ENCODE results near the gene OR4K1. TPM values are rescaled to one million over a fixed set of nuclear protein-coding genes. Genes with fewer than 3 reads are reported as not detected.
A peak's percentile ranks its signal among the peaks of the same experiment; 100 is the strongest.
"Not testable (repeated sequence)": the region's sequence is repeated elsewhere in the genome, so short reads cannot be mapped to it uniquely, and the experiment has no call there.

The OR4K1 gene
- total RNA-seq, 2 experiments from 2014 or later: not detected

DNA sequence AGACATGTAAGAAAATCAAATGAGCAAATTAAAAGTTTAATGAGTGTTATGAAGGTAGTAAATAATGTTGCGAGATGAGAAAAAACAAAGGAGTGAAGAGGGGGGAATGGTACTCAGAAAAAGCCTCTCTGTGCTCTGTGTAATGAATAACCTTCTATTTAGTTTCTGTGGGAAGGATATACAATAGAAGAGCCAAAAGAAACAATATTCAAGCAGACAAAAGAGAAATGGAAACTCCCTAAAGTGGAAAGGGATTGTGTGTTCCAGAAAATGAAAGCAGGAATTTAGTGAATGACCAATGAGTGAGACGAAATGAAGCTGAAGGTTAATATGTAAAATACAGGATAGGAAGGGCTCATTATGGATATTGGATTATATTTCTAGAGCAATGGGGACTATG is 18.5 kb downstream of the OR4K1 start:
- no peak overlapping the region for H3K4me3 ChIP-seq (ENCODE audit: low read length)
- no peak overlapping the region for H3K27ac ChIP-seq (ENCODE audit: low read depth in 1 of 2, low read length in 2 of 2)
- no peaks in the 10 kb centered on the region for H3K4me1 Mint-ChIP-seq (ENCODE audit: low read depth)
- H3K27ac Mint-ChIP-seq: no peak overlapping the region
- no peaks in the 10 kb centered on the region for H3K36me3 ChIP-seq (ENCODE audit: insufficient read depth, low read length)
- ATAC-seq (ENCODE audit: poor library complexity) (no peak), DNase-seq (no peak)
- H3K4me3 Mint-ChIP-seq: no peak overlapping the region
- no peaks in the 10 kb centered on the region for H3K4me1 ChIP-seq (ENCODE audit: insufficient read depth, low read length)
- no peaks in the 10 kb centered on the region for H3K27me3 ChIP-seq (ENCODE audit: control insufficient read depth in 1 of 2, insufficient read depth in 2 of 2, low read length in 2 of 2)
- ChIA-PET CTCF (no interaction called here), POLR2A (no interaction called here)
- H3K9me3 Mint-ChIP-seq: peaks cover 5% of the 10 kb centered on the region
- H3K36me3 Mint-ChIP-seq (ENCODE audit: low read depth): no peaks in the 10 kb centered on the region
- no peak for TF ChIP-seq CTCF (IDR thresholded peaks at IDR 0.05)
- intact Hi-C loops (cut with DNase I, micrococcal nuclease): no loop called here
- no peaks in the 10 kb centered on the region for H3K27me3 Mint-ChIP-seq
- peaks cover 0 to 4% of the 10 kb centered on the region in 2 experiments for H3K9me3 ChIP-seq (ENCODE audit: control insufficient read depth in 1 of 2, insufficient read depth in 1 of 2, low read length in 2 of 2)

- H3K4me3 ChIP-seq (ENCODE audit: low read length); H3K27ac Mint-ChIP-seq; DNase-seq; intact Hi-C loops (cut with DNase I, micrococcal nuclease); H3K27me3 ChIP-seq (ENCODE audit: control insufficient read depth in 1 of 2, insufficient read depth in 2 of 2, low read length in 2 of 2); H3K36me3 Mint-ChIP-seq (ENCODE audit: low read depth); H3K36me3 ChIP-seq (ENCODE audit: insufficient read depth, low read length); POLR2A ChIA-PET; CTCF ChIA-PET; ATAC-seq (ENCODE audit: poor library complexity); H3K27ac ChIP-seq (ENCODE audit: low read depth in 1 of 2, low read length in 2 of 2); H3K27me3 Mint-ChIP-seq; H3K9me3 ChIP-seq (ENCODE audit: control insufficient read depth in 1 of 2, insufficient read depth in 1 of 2, low read length in 2 of 2); H3K4me3 Mint-ChIP-seq; H3K4me1 ChIP-seq (ENCODE audit: insufficient read depth, low read length); H3K9me3 Mint-ChIP-seq: not testable (repeated sequence)
- peaks cover 40% of the 10 kb centered on the region for H3K4me1 Mint-ChIP-seq (ENCODE audit: low read depth)
These were observed 39.0 kb downstream of the OR4K1 start for GRCh38 chr14:19969735-19970134.

GRCh38 chr14:19974844-19975243 is 44.1 kb downstream of the OR4K1 start:
- no peaks in the 10 kb centered on the region for H3K27me3 Mint-ChIP-seq
- H3K9me3 Mint-ChIP-seq: peaks cover 4% of the 10 kb centered on the region
- H3K4me1 Mint-ChIP-seq (ENCODE audit: low read depth): peaks cover 48% of the 10 kb centered on the region
- peaks cover 11% of the 10 kb centered on the region for H3K36me3 Mint-ChIP-seq (ENCODE audit: low read depth)
- no peaks in the 10 kb centered on the region for H3K27me3 ChIP-seq (ENCODE audit: control insufficient read depth in 1 of 2, insufficient read depth in 2 of 2, low read length in 2 of 2)
- H3K27ac Mint-ChIP-seq: peak overlapping the region; percentile 50
- H3K4me1 ChIP-seq (ENCODE audit: insufficient read depth, low read length): peaks cover 6% of the 10 kb centered on the region
- no peak overlapping the region for H3K27ac ChIP-seq (ENCODE audit: low read depth in 1 of 2, low read length in 2 of 2)
- CTCF ChIA-PET: no interaction called here
- DNase-seq: peak in 8 of 14 experiments; percentile 4 to 88 (median 39)
- no peak overlapping the region for H3K4me3 ChIP-seq (ENCODE audit: low read length)
- peak overlapping the region; percentile 8 for H3K4me3 Mint-ChIP-seq
- no peak for TF ChIP-seq CTCF (IDR thresholded peaks at IDR 0.05)
- H3K9me3 ChIP-seq (ENCODE audit: control insufficient read depth in 1 of 2, insufficient read depth in 1 of 2, low read length in 2 of 2): no peaks in the 10 kb centered on the region
- no peaks in the 10 kb centered on the region for H3K36me3 ChIP-seq (ENCODE audit: insufficient read depth, low read length)
- peak; percentile 95 for ATAC-seq (ENCODE audit: poor library complexity)
- intact Hi-C loops (cut with DNase I, micrococcal nuclease): no loop called here
- POLR2A ChIA-PET: no interaction called here

DNA sequence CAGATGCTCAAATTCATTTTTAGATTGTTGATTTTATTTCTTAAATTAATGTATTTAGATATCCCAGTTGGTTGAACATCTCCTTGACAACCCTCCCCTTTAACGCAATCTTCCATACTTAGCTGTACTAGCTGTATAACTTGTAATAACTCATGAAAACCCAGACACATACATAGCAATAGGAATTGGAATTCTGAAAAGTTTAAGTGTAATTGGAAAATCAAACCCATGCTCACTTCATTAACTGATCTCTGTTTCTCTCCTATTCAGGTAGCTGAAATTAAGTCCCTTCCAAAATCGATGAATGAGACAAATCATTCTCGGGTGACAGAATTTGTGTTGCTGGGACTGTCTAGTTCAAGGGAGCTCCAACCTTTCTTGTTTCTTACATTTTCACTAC is 44.6 kb downstream of the OR4K1 start, which contains the start of gene OR4K15:
Gene OR4K15 (plus strand): TSS at position 301 of the 400 bp plus-strand sequence. CDS start 0 bp downstream, at position 301.
- H3K4me1 ChIP-seq (ENCODE audit: insufficient read depth, low read length): peaks cover 6% of the 10 kb centered on the region
- H3K4me3 ChIP-seq (ENCODE audit: low read length): no peak within 1 kb of the TSS
- no peak for ATAC-seq (ENCODE audit: poor library complexity)
- no peaks in the 10 kb centered on the region for H3K27me3 Mint-ChIP-seq
- H3K9me3 ChIP-seq (ENCODE audit: control insufficient read depth in 1 of 2, insufficient read depth in 1 of 2, low read length in 2 of 2): no peaks in the 10 kb centered on the region
- peak within 1 kb of the TSS; percentile 50 for H3K27ac Mint-ChIP-seq
- peaks cover 16% of the 10 kb centered on the region for H3K36me3 Mint-ChIP-seq (ENCODE audit: low read depth)
- no peak within 1 kb of the TSS for H3K27ac ChIP-seq (ENCODE audit: low read depth in 1 of 2, low read length in 2 of 2)
- no peak for TF ChIP-seq CTCF (IDR thresholded peaks at IDR 0.05)
- POLR2A ChIA-PET: no interaction called here
- DNase-seq: no peak
- intact Hi-C loops (cut with DNase I, micrococcal nuclease): no loop called here
- H3K36me3 ChIP-seq (ENCODE audit: insufficient read depth, low read length): no peaks in the 10 kb centered on the region
- peaks cover 4% of the 10 kb centered on the region for H3K9me3 Mint-ChIP-seq
- CTCF ChIA-PET: no interaction called here
- H3K4me1 Mint-ChIP-seq (ENCODE audit: low read depth): peaks cover 51% of the 10 kb centered on the region
- peak within 1 kb of the TSS; percentile 8 for H3K4me3 Mint-ChIP-seq
- H3K27me3 ChIP-seq (ENCODE audit: control insufficient read depth in 1 of 2, insufficient read depth in 2 of 2, low read length in 2 of 2): no peaks in the 10 kb centered on the region

Data from CD4-positive, alpha-beta T cell (primary cell).